DMS 273 (cell line): Measurements from ENCODE around the gene UBR1.
"Not testable (repeated sequence)": the region's sequence is repeated elsewhere in the genome, so short reads cannot be mapped to it uniquely, and the experiment has no call there.

Experiments used
- DNase-seq: peaks from one replicate; lab custom pipeline; 2025; ENCODE audit not compliant: unreplicated experiment; lab: John Stamatoyannopoulos, UW

The UBR1 gene

DNA sequence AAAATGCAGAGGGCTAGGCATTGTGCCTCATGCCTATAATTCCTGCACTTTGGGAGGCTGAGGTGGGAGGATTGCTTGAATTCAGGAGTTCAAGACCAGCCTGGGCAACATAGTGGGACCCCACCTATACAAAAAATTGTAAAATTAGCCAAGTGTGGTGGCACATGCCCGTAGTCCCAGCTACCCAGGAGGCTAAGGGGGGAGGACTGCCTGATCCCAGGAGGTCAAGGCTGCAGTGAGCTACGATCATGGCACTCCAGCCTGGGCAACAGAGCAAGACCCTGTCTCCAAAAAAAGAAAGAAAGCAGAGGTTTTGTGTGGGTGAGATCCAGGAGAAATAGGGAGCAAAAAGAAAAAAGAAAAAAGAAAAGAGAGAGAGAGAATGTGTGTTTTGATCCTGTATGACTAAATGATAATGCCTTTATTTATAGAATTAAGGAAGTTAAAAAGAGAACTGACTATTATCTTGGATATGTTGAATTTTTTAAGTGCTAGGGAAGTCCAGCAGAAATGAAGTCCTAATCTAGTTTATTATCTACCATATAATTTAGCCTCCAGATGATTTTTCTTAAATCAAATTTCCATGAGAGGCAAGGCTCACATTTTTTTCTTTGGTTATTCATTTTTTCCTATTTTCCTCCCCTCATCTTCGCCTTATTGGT, 190.1 kb downstream of the UBR1 start:
- no peak for DNase-seq

DNA sequence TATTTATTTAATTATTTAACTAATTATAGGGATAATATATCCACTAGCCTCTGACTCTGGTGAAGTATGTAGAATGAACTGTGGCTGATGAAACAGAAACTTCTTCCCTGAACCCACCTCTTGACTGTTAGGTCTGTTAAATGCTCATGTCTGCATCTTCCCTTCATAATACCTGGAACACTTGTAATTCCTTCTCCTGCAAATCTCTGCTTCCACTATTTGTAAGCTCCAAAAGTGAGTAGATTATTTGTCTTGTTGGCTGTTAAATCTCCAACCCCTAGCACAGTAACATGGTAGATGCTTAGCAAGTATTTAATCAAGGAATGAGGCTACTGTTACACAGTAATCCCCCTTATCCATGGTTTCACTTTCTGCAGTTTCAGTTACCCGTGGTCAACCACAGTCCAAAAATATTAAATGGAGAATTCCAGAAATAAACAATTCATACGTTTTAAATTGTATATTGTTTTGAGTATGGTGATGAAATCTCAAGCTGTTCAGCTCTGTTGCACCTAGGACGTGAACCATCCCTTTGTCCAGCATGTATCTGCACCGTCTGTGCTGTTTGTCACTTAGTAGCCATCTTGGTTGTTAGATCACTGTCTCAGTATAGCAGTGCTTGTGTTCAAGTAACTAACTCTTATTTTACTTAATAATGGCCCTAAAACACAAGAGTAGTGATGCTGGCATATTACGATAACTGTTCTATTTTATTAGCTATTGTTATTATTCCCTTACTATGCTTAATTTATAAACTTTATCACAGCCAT, 190.9 kb downstream of the UBR1 start:
- DNase-seq: no peak

GRCh38 chr15:42911058-42911592, 194.7 kb downstream of the UBR1 start:
- no peak for DNase-seq

DNA sequence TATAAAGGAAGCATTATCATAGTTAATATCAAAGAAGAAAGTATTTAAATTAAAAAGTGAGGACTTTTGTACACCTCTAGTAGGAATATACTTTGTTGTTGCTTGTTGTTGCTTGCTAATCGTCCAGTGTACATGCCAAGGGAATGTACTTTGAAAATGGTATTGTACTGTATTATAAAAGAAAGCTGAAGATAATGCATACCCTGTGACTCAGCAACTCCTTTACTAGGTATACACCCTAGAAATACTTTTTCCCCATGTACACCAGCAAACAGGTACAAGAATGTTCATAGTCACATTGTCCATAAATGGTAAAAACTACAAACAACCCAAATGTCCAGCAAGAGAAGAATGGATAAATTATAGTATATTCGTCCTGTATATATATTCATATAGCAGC, 197.3 kb downstream of the UBR1 start:
- DNase-seq: no peak

DNA sequence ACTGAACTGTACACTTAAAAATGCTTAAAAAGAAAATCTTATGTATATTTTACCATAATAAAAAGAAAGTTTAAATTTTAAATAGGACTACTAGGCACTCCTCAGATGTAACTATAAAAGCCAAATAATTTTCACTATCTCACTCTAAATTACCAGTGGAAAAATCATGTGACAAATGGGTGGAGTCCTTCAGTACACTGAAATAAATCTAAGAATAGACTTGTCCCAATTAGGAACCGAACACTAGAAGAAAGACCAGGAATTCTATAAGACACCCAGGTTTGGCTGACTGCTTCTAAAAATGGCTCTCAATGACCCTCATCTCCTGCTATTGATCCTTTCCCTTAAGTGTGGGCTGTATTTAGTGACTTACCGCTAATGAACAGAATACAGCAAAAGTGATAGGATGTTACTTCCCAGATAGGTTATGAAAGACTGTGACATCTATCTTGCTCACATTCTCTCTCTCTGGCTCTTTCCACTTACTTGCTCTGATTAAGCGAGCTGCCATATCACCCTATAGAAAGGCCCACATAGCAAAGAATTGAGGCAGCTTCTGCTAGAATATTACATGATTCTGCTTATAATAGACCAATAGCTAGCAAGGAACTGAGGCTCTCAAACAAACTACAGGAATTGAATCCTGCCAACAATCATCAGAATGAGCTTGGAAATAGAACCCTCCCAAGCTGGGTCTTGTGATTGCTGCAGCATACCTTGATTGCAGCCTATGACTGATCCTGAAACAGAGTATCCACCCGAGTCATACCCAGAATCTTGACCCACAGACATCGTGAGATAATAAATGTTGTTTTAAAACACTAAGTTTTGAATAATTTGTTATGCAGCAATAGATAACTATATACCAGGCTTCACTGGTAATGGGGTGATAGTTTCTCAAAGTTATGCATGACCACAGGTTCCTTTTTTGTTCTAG, 202.2 kb downstream of the UBR1 start:
- no peak for DNase-seq

- not testable (repeated sequence) for DNase-seq
Measured at GRCh38 chr15:42893911-42894310, 211.9 kb downstream of the UBR1 start.
